Neuronal stem cell (in vitro differentiated cells): ENCODE measurements around the gene CYB561A3.

Experiments used
- DNase-seq: peaks from one replicate; pipeline ENCODE4 v3.0.0-alpha.2; 2013; ENCODE audit warnings: low spot score
- H2AFZ ChIP-seq: one replicate; pipeline ENCODE4 v1.6.1; 2013; ENCODE audit warnings: mild to moderate bottlenecking, low read length, inconsistent platforms
- H2AK5ac ChIP-seq: 2 replicates; pipeline ENCODE4 v1.6.1; 2013; ENCODE audit warnings: low read depth, mild to moderate bottlenecking, inconsistent platforms, low read length, moderate library complexity, mixed read lengths
- H2BK120ac ChIP-seq: 2 replicates; pipeline ENCODE4 v1.6.1; 2013; ENCODE audit warnings: low read depth, mild to moderate bottlenecking, inconsistent platforms, low read length, moderate library complexity, mixed read lengths
- H2BK12ac ChIP-seq: one replicate; pipeline ENCODE4 v1.6.1; 2013; ENCODE audit warnings: low read length, inconsistent platforms
- H2BK15ac ChIP-seq: 2 replicates; pipeline ENCODE4 v1.6.1; 2013; ENCODE audit warnings: mild to moderate bottlenecking, low read length, inconsistent platforms, mixed read lengths
- H2BK5ac ChIP-seq: one replicate; pipeline ENCODE4 v1.6.1; 2013; ENCODE audit warnings: inconsistent platforms, mild to moderate bottlenecking, low read length, moderate library complexity
- H3K14ac ChIP-seq: one replicate; pipeline ENCODE4 v1.6.1; 2013; ENCODE audit warnings: low read length, inconsistent platforms
- H3K18ac ChIP-seq: 2 replicates; pipeline ENCODE4 v1.6.1; 2013; ENCODE audit warnings: low read length, inconsistent platforms
- H3K23ac ChIP-seq: 2 replicates; pipeline ENCODE4 v1.6.1; 2013; ENCODE audit warnings: low read depth, mild to moderate bottlenecking, mixed read lengths, low read length, inconsistent platforms; ENCODE audit not compliant: poor library complexity
- H3K27ac ChIP-seq: replicated peaks from 3 replicates; pipeline ENCODE4 v1.5.1; 2013; ENCODE audit warnings: low read length, inconsistent platforms
- H3K27me3 ChIP-seq, 3 experiments: 2 replicates each; pipeline ENCODE4 v1.6.1; 2013; ENCODE audit warnings: low read length in 3 of 3, mild to moderate bottlenecking in 2 of 3, inconsistent platforms in 1 of 3, low read depth in 1 of 3, mixed read lengths in 1 of 3, moderate library complexity in 1 of 3; ENCODE audit not compliant: control insufficient read depth in 3 of 3, insufficient read depth in 3 of 3
- H3K36me3 ChIP-seq, 2 donors: replicated peaks in 1 of 2; 2 replicates each; pipeline ENCODE4 v1.6.1; 2013; ENCODE audit warnings: low read length in 2 of 2; ENCODE audit not compliant: control insufficient read depth in 2 of 2, insufficient read depth in 2 of 2
- H3K4ac ChIP-seq: 2 replicates; pipeline ENCODE4 v1.6.1; 2013; ENCODE audit warnings: inconsistent platforms, mild to moderate bottlenecking, low read length, moderate library complexity
- H3K4me1 ChIP-seq, 2 donors: 1 replicate in 1 of 2; 2 replicates in 1 of 2; pipeline ENCODE4 v1.6.1; 2013; ENCODE audit warnings: low read length in 2 of 2, low read depth in 1 of 2; ENCODE audit not compliant: control insufficient read depth in 2 of 2, insufficient read depth in 1 of 2
- H3K4me2 ChIP-seq: one replicate; pipeline ENCODE4 v1.6.1; 2013; ENCODE audit warnings: mild to moderate bottlenecking, low read length, inconsistent platforms; ENCODE audit not compliant: insufficient read depth, poor library complexity, severe bottlenecking
- H3K4me3 ChIP-seq, 2 donors: 2 replicates each; pipeline ENCODE4 v1.5.1; 2013; ENCODE audit warnings: low read length in 2 of 2, mild to moderate bottlenecking in 2 of 2, inconsistent platforms in 1 of 2, moderate library complexity in 1 of 2
- H3K79me1 ChIP-seq: one replicate; pipeline ENCODE4 v1.6.1; 2013; ENCODE audit warnings: low read depth, mild to moderate bottlenecking, inconsistent platforms, low read length, moderate library complexity
- H3K9ac ChIP-seq: one replicate; pipeline ENCODE4 v1.6.1; 2013; ENCODE audit warnings: mild to moderate bottlenecking, low read depth, low read length, inconsistent platforms; ENCODE audit not compliant: poor library complexity
- H3K9me3 ChIP-seq, 2 donors: replicated peaks in 1 of 2; 2 replicates each; pipeline versions ENCODE3 to v1.6.1; 2013; ENCODE audit warnings: low read length in 2 of 2, mild to moderate bottlenecking in 2 of 2, inconsistent platforms in 1 of 2, low read depth in 1 of 2, mixed read lengths in 1 of 2, moderate library complexity in 1 of 2; ENCODE audit not compliant: control insufficient read depth in 2 of 2, insufficient read depth in 1 of 2
- H4K8ac ChIP-seq: one replicate; pipeline ENCODE4 v1.6.1; 2013; ENCODE audit warnings: low read depth, mild to moderate bottlenecking, inconsistent platforms, low read length, moderate library complexity
- H4K91ac ChIP-seq: one replicate; pipeline ENCODE4 v1.6.1; 2013; ENCODE audit warnings: low read length, low read depth, mild to moderate bottlenecking, inconsistent platforms; ENCODE audit not compliant: poor library complexity
- WGBS, 2 donors: extraction: QIAGEN DNeasy Blood & Tissue Kit; methylation state at CpG; one replicate each; pipeline ENCODE4 v1.1.7; 2013; ENCODE audit warnings: missing lambda C conversion rate in 2 of 2, mixed read lengths in 1 of 2; ENCODE audit not compliant: insufficient read length in 2 of 2, insufficient replicate concordance in 1 of 2; ENCODE audit errors: extremely low coverage in 2 of 2; 5-methylcytosine and 5-hydroxymethylcytosine counted together

The CYB561A3 gene

DNA sequence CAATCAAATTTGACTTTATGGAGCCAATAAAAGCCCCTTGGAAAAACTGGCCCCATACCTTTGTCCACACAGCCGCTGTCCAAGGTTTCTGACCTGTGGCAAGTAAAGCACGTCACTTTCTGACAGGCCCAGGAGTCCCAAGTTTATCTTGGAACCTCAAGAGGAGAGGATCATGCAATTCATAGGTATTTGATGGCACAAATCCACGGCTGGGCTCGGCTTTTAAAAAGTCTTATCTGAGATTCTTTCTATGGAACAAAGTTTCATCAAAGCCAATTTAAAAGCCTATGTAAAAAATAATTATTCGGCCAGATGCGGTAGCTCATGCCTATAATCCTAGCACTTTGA lies 14.1 kb upstream of the CYB561A3 start:
- no peak overlapping the region for H4K91ac ChIP-seq
- no peaks in the 10 kb centered on the region for H3K4me1 ChIP-seq
- H3K9me3 ChIP-seq = peaks cover 7 to 39% of the 10 kb centered on the region in 2 donors
- no peak overlapping the region for H3K18ac ChIP-seq
- H3K23ac ChIP-seq = no peak overlapping the region
- H2BK12ac ChIP-seq = no peak overlapping the region
- H2BK15ac ChIP-seq = no peak overlapping the region
- no peak for DNase-seq
- H3K14ac ChIP-seq = no peak overlapping the region
- H4K8ac ChIP-seq = no peak overlapping the region
- no CpG with 5 or more reads among the region's 6 CpGs for WGBS, 2 donors
- no peak overlapping the region for H3K4ac ChIP-seq
- no peak overlapping the region for H3K27ac ChIP-seq
- no peak overlapping the region for H2BK5ac ChIP-seq
- H3K27me3 ChIP-seq = no peaks in the 10 kb centered on the region
- H3K9ac ChIP-seq = no peak overlapping the region
- H3K4me3 ChIP-seq = no peak overlapping the region
- H3K79me1 ChIP-seq = no peaks in the 10 kb centered on the region
- no peak overlapping the region for H3K4me2 ChIP-seq
- no peak overlapping the region for H2AFZ ChIP-seq
- H3K36me3 ChIP-seq = peaks cover 8 to 59% of the 10 kb centered on the region in 2 donors
- no peak overlapping the region for H2AK5ac ChIP-seq
- H2BK120ac ChIP-seq = no peak overlapping the region

DNA sequence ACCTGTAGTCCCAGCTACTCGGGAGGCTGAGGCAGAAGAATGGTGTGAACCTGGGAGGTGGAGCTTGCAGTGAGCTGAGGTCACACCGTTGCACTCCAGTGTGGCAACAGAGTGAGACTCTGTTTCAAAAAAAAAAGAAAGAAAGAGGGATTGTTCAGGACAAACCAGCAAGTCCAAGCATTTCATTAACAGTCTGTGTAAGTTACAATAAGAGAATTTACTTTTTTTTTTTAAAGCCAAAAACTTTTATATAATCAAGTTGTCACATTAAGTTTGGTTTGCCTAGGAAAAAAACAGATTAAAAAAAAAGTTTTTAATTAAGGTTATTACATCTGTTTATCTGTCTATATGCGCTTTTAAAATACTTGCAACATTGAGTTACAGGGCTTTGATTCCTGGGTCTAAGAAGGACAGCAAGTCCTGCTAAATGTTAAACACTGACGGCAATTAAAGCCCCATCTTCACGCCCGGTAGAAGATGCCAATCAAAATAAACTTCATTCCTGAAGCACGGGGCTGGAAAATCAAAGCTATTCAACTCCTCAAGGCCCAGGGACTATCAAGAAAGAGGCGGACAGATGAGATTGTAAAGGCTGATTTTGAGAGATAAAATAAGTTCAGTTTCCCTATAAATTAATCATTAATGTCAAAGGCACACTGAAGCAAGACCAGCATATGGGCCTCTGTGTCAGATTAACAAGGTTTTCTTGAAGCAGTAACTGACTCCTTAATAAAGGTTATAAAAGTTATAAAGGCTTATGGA lies 11.2 kb upstream of the CYB561A3 start:
- H3K9ac ChIP-seq = no peak overlapping the region
- no peak overlapping the region for H2BK120ac ChIP-seq
- no peaks in the 10 kb centered on the region for H3K27me3 ChIP-seq
- no peak overlapping the region for H4K8ac ChIP-seq
- H4K91ac ChIP-seq = no peak overlapping the region
- H2AK5ac ChIP-seq = no peak overlapping the region
- H2BK12ac ChIP-seq = no peak overlapping the region
- H3K4me1 ChIP-seq = no peaks in the 10 kb centered on the region
- H3K79me1 ChIP-seq = no peaks in the 10 kb centered on the region
- H3K27ac ChIP-seq = no peak overlapping the region
- H3K14ac ChIP-seq = no peak overlapping the region
- no peak overlapping the region for H2BK5ac ChIP-seq
- H2BK15ac ChIP-seq = no peak overlapping the region
- no peak overlapping the region for H3K4me2 ChIP-seq
- no peak overlapping the region for H2AFZ ChIP-seq
- H3K23ac ChIP-seq = no peak overlapping the region
- H3K18ac ChIP-seq = no peak overlapping the region
- H3K4ac ChIP-seq = no peak overlapping the region
- no peak for DNase-seq
- H3K4me3 ChIP-seq = no peak overlapping the region
- peaks cover 12 to 46% of the 10 kb centered on the region in 2 donors for H3K9me3 ChIP-seq
- peaks cover 25 to 86% of the 10 kb centered on the region in 2 donors for H3K36me3 ChIP-seq
- WGBS, 2 donors = no CpG with 5 or more reads among the region's 8 CpGs

DNA sequence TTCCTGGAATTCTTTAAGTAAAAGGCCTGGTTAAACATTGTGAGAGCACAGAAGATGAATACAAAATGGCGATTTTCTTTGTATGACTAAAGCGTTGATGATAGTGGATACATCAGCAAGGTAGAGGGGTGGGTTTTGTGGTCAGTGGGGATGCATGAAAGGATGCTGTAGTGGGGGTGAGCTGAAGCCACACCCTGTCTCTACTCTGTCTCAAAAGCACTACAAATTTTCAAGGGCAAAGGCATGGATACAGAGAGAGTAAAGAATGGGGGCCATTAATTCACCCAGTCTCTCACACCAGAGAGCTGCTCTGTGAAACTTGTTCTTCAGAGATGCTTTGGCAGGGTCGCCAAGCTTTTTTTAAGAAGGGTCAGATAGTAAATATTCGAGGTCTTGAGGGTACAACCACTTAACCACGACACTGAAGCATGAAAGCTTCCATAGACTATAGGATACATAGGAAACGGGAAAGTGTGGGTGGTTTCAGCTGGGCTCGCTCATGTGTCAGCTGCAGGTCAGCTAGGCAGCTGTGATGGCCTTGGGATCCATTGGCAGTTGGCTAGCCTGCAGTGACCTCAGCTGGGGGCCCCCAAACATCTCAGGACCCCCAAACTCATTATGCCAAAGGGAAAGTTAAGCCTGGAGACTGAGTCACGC lies 8.8 kb upstream of the CYB561A3 start:
- no peak for DNase-seq

More for the DNA sequence above, 8.8 kb upstream of the CYB561A3 start:
- Histone ChIP-seq H2BK12ac (no peak overlapping the region), H2BK5ac (no peak overlapping the region), H3K9ac (no peak overlapping the region), H2BK15ac (no peak overlapping the region), H3K4me1 (no peaks in the 10 kb centered on the region), H3K23ac (no peak overlapping the region), H2AFZ (no peak overlapping the region), H3K4me2 (no peak overlapping the region), H3K36me3 (peaks cover 39 to 86% of the 10 kb centered on the region in 2 donors), H3K4me3 (no peak overlapping the region), H4K8ac (no peak overlapping the region), H3K27ac (no peak overlapping the region), H3K27me3 (no peaks in the 10 kb centered on the region), H2BK120ac (no peak overlapping the region), H3K4ac (no peak overlapping the region), H4K91ac (no peak overlapping the region), H2AK5ac (no peak overlapping the region), H3K79me1 (no peaks in the 10 kb centered on the region), H3K9me3 (peaks cover 12 to 43% of the 10 kb centered on the region in 2 donors), H3K14ac (no peak overlapping the region), H3K18ac (no peak overlapping the region)
- no CpG with 5 or more reads among the region's 8 CpGs for WGBS, 2 donors
